UCSD-AML1 (cell line): ENCODE measurements around the gene CLCN3.
A peak's percentile ranks its signal among the peaks of the same experiment; 100 is the strongest.
"Not testable (repeated sequence)": the region's sequence is repeated elsewhere in the genome, so short reads cannot be mapped to it uniquely, and the experiment has no call there.

Experiments used
- DNase-seq: peaks from one replicate; lab custom pipeline; 2025; ENCODE audit not compliant: unreplicated experiment; lab: John Stamatoyannopoulos, UW

CLCN3 gene

DNA sequence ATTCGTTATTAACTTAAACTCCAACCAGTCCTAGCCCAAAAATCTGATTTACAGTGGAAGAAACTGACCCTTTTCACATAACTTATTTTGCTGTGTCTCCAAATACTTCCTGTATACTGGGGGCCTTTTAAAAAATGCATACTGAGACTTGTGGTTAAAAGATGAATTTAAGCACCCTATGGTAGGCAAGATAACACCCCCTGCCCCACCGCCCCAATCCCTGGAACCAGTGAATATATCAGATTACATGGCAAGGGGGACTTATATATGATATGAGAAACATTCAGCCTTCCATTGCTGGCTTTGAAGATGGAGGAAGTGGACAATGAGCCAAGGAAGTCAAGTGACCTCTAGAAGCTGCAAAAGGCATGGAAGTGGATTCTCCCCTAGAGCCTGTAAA lies 3.1 kb upstream of the CLCN3 start:
- no peak for DNase-seq

DNA sequence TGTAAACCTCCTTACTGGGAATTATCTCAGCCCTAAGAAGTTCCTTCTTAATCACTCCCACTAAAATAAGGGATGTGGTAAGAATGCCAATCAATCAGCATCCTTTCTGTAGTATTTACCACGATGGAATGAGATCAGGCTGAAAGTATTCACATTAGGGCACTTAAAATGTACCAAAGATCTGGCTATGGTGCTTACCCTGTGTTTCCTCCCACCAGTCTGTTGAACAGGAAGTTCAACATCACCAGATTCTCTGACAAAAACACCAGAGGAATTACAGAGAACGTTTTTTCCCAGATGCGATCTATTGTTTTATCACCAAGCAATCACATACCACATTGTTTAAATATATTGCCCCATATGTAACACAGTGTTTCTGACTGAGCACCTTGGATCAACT lies 2.1 kb upstream of the CLCN3 start:
- DNase-seq: no peak

GRCh38 chr4:169618986-169619385 lies 1.4 kb upstream of the CLCN3 start:
- DNase-seq: no peak

GRCh38 chr4:169619518-169619957 lies 840 bp upstream of the CLCN3 start:
- peak; percentile 31 for DNase-seq

GRCh38 chr4:169620880-169621248 lies 486 bp downstream of the CLCN3 start:
- DNase-seq: peak; percentile 41

DNA sequence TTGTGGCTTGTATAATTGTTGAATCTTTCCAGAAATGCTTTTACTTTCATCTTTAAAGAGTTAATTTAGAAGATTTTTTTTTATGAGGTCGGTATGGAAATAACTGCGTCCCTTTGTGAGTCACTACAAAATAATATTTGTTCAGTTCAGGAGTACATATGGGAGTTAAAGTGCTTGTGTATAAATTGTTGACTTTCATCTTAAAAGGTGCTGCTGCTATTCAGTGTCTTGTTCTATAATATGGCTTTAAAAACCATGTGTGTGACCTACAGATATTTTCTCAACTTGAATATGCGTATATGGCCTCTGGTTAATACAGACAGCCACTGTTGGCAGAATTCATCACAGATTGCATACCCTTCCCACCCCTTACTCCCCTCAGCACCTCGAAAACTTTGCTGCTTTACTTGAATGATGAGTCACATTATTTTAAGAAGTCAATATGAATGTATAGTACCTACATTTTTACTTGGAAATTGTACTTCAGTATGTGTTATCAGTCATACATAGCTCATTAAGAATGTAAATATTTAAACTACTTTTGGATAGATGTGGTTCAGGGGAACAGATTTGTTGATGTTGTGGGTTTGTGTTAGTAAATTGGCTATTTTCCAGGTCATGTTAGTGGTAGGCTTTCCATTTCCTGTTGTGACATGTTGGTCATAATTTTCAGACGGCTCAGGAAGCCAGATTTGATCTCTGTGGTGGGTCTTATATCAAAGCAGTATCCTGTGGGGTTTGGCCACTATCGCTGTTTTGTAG lies 1.5 kb downstream of the CLCN3 start:
- no peak for DNase-seq

DNA sequence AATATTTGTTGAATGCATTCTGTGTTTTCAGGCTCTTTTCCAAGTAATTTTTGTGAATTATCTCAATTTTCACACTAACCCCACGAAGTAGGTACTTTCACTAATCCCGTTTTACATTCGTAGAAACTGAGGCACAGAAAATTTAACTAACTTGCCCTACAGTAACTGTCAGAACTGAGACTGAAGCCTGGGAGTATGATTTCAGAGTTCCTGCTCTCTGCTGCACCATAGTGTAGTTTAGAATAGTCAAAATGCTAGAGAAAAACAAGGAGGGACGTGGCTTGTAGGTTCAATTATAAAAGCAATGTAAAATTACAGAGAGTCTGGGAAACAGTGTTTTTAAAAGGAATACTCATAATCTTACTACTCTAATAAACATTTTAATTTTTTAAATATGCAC lies 2.2 kb downstream of the CLCN3 start:
- DNase-seq: no peak

GRCh38 chr4:169624012-169624411 lies 3.6 kb downstream of the CLCN3 start:
- DNase-seq: not testable (repeated sequence)

- no peak for DNase-seq
Observed at GRCh38 chr4:169625886-169626285, 5.5 kb downstream of the CLCN3 start.

DNA sequence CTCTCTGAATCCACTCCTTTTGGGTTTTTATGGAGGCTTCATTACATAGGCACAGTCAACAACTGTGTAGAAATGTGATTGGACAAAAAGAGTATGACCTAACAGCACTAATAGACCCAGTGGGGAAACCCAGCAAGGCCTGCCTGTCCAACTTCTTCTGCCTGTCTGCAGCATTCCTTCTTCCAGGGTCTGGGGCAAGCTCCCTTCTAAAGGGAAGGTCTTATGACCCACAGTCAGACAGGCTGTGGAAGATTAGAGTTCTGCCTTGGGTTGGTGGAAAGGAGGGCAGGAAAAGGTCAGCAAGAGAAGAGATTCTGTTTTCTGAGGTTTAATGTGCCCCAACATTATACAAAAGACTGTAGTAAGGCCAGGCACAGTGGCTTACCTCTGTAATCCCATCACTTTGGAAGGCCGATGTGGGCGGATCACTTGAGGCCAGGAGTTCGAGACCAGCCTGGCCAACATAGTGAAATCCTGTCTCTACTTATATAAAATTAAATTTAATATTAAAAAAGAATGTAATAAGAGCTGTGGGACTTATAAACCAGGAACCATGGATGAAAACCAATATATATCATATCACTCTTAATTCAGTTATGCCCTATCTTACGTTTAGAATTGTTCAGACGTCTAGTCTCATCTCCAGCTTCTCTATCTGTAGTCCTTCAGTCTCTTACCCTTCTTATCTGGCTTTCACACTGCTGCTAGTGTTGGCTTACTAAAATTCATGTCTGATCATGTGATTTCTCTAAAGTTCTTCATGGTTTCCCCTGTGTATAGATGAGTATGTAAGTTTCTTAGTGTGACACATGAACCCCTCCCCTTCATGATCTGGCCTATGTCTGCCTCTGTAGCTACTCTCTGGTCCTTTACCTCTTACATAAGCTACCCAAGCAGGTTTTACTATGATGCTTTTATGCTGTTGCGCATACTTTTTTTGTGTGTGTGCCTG lies 6.2 kb downstream of the CLCN3 start:
- no peak for DNase-seq

- DNase-seq: no peak
Observed at GRCh38 chr4:169627307-169627706, 6.9 kb downstream of the CLCN3 start.

DNA sequence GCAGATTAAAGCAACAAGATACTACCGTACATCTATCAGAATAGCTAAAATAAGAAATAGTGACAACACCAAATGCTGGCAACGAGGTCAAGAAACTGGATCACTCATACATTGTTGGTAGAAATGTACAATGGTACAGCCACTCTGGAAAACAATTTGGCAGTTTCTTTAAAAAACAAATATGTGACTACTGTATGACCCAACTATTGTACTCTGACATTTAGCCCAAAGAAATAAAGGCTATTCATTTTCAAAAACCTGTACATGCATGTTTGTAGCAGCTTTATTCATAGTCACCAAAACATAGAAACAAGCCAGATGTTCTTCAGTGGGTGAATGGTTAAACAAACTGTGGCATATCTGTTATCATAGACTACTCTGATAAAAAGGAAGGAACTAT lies 8.2 kb downstream of the CLCN3 start:
- no peak for DNase-seq

GRCh38 chr4:169630069-169630468 lies 9.7 kb downstream of the CLCN3 start:
- DNase-seq: no peak

- no peak for DNase-seq
Observed at GRCh38 chr4:169632896-169633295, 12.5 kb downstream of the CLCN3 start.

DNA sequence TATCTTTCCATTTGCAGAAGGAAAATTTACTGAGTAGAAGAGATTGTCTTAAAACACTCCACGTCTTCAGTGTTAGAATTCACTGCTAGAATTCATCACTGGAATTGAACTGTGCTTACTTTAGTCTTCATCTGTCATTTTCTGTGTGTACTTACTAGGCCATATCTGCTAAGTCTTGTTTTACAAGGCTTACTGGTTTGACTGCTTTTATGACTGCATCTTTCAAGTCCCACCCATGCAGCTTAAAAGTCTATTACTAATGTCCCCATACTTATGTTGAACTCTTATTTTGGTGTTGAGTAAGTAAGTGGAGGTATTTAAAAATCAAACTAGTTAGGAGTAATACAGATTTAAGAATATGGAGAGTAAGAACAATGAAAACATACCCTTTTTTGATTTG lies 14.6 kb downstream of the CLCN3 start:
- no peak for DNase-seq

DNA sequence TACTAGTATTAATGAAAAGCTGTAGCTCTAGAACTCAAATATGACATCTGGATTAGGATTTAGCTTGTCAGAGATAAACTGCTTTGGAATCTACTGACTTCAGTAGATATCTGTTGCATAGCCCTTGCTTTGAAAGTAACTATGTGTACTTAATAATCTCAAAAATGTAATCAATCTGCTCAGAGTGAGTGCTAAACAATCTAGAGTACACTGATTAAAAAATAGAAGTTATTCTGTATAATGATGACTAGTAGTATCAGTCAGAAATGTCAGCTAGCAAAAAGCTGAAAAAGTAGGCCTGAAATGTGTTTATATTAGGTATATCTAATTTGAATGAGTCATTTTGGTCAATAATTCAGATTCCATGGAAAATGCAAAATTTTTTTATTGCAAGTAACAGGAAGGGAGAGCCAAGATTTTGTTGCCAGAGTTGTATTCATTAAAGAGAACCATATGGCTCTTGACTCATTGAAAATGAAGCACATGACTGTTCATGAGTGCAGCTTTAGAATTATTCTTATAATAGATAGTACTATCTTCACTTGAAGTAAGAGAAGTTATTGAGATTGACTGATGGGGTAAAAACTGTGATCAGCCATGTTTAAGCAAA lies 20.0 kb downstream of the CLCN3 start:
- no peak for DNase-seq

DNA sequence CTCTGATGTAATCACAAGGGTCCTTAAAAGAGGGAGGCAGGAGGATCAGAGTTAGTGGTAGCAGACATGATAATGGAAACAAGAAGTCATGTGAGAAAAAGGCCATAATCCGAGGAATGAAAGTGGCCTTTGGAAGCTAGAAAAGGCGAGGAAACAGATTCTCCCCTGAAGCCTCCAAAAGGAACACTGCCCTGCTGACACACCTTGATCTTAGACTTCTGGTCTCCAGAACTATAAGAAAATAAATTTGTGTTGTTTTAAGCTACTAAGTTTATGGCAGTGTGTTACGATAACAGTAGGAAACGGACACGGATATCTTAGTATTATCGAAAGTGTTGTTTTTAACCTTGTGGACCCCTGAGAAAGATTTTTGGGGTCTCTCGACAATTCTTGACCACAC lies 24.4 kb downstream of the CLCN3 start:
- DNase-seq: no peak

DNA sequence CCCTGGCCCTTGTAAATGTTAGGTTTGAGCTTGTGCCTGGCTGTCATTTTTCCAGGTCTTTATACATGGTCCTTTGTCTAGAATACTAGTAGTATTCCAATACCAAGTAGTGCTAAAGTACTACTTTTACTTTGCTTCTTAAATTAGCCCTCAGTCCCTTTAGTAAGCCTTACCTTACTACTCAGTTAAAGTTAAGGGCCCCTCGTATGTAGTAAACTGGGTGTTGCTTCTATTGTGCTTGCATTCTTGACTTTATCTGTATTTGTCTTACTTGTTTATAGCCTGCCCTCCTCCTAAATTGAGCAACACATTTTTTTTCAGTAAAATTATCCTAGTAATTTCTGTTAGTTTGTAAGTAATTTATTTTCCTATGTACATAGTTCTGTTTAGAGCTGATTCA lies 25.2 kb downstream of the CLCN3 start:
- no peak for DNase-seq

GRCh38 chr4:169649545-169650226 lies 29.3 kb downstream of the CLCN3 start:
- DNase-seq: no peak

GRCh38 chr4:169650227-169650936 lies 30.0 kb downstream of the CLCN3 start:
- DNase-seq: no peak

DNA sequence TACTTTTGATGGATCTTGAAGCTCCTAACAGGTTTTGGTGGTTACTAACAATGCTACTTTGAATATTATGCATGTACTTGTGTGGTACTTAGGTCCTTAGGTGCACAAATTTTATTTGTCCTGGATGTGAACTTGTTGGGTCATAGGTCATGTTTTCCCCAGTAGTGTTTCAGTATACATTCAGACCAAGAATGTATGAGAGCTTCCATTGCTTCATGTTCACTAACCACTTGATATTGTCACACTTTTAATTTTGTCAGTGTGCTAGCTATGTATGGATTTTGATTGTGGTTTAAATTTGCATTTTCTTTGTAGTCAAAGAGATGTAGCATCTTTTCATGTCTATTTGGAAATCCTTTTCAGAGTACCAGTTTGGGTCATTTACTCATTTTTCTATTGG lies 32.2 kb downstream of the CLCN3 start:
- DNase-seq: no peak
